B cell (primary cell): ENCODE data around the gene BACH2. TPM values are rescaled to one million over a fixed set of nuclear protein-coding genes. Genes with fewer than 3 reads are reported as not detected.

Source experiments
- ATAC-seq: fragments of 200-7000 bp; cut with Tn5 transposase; one replicate; pipeline ENCODE4 v1.10.0; 2021; ENCODE audit warnings: low read depth, mild to moderate bottlenecking, moderate number of reproducible peaks, moderate library complexity
- CTCF ChIA-PET: fragments of 350-600 bp; sonication (Branson Sonifier 250); formaldehyde crosslinking; loops from one replicate; lab custom pipeline; 2021; ENCODE audit warnings: antibody characterized with exemption, inconsistent platforms; lab: Charles Lee
- POLR2A ChIA-PET: fragments of 350-600 bp; sonication (Branson Sonifier 250); formaldehyde crosslinking; loops from one replicate; lab custom pipeline; 2021; ENCODE audit warnings: antibody characterized with exemption; lab: Charles Lee
- DNase-seq: peaks from one replicate; pipeline ENCODE4 v3.0.0; 2013
- H2AFZ ChIP-seq: 2 replicates; pipeline ENCODE4 v1.6.1; 2012; ENCODE audit warnings: mild to moderate bottlenecking, low read depth, low read length; ENCODE audit not compliant: insufficient read depth, poor library complexity, severe bottlenecking
- H3K27ac ChIP-seq, 2 donors: 1 replicate in 1 of 2; 2 replicates in 1 of 2; pipeline ENCODE4 v1.5.1; 2012 to 2013; ENCODE audit warnings: low read length in 2 of 2, mild to moderate bottlenecking in 2 of 2, moderate library complexity in 1 of 2
- H3K27me3 ChIP-seq, 4 experiments: fragments of 200-600 bp in 1 of 4; sonication (generic) in 1 of 4; replicated peaks in 1 of 4; 1 replicate in 2 of 4; 2 replicates in 2 of 4; pipeline versions ENCODE4 v1.6.1 to v1.7.0; 2013 to 2016; ENCODE audit warnings: low read length in 3 of 4, mild to moderate bottlenecking in 2 of 4, mixed read lengths in 1 of 4, moderate library complexity in 1 of 4; ENCODE audit not compliant: insufficient read depth in 4 of 4, control insufficient read depth in 3 of 4; ENCODE audit errors: control extremely low read depth in 1 of 4
- H3K36me3 ChIP-seq, 2 experiments: replicated peaks in 1 of 2; 1 replicate in 1 of 2; 2 replicates in 1 of 2; pipeline versions ENCODE4 v1.6.1 to v1.7.1; 2013; ENCODE audit warnings: low read length in 1 of 2; ENCODE audit not compliant: insufficient read depth in 2 of 2, control insufficient read depth in 1 of 2; ENCODE audit errors: control extremely low read depth in 1 of 2, extremely low read depth in 1 of 2
- H3K4me1 ChIP-seq, 2 donors: fragments of 200-600 bp in 1 of 2; sonication (generic) in 1 of 2; 1 replicate in 1 of 2; 2 replicates in 1 of 2; pipeline versions ENCODE4 v1.5.1 to v1.6.1; 2013 to 2017; ENCODE audit warnings: low read length in 2 of 2; ENCODE audit not compliant: control insufficient read depth in 2 of 2, insufficient read depth in 2 of 2
- H3K4me2 ChIP-seq: replicated peaks from 2 replicates; pipeline ENCODE3; 2012; ENCODE audit warnings: mild to moderate bottlenecking, low read depth, low read length; ENCODE audit not compliant: poor library complexity, severe bottlenecking
- H3K4me3 ChIP-seq, 5 experiments: fragments of 200-600 bp in 1 of 5; sonication (generic) in 1 of 5; 1 replicate in 3 of 5; 2 replicates in 2 of 5; pipeline versions ENCODE4 v1.5.1 to v1.7.0; 2011 to 2016; ENCODE audit warnings: low read length in 4 of 5, mild to moderate bottlenecking in 4 of 5, low read depth in 2 of 5, control low read depth in 1 of 5, moderate library complexity in 1 of 5; ENCODE audit not compliant: insufficient read depth in 1 of 5; ENCODE audit errors: control extremely low read depth in 1 of 5, extremely low read depth in 1 of 5
- H3K79me2 ChIP-seq: fragments of 200-600 bp; sonication (generic); one replicate; pipeline ENCODE4 v1.6.0; 2016; ENCODE audit warnings: low read length; ENCODE audit not compliant: control insufficient read depth, insufficient read depth
- H3K9ac ChIP-seq: fragments of 200-600 bp; sonication (generic); 2 replicates; pipeline ENCODE4 v1.6.1; 2017; ENCODE audit warnings: mild to moderate bottlenecking, low read length, moderate library complexity
- H3K9me3 ChIP-seq, 3 donors: one replicate each; pipeline versions ENCODE4 v1.6.1 to v1.7.1; 2013; ENCODE audit warnings: low read length in 2 of 3; ENCODE audit not compliant: control insufficient read depth in 2 of 3, insufficient read depth in 1 of 3; ENCODE audit errors: control extremely low read depth in 1 of 3
- H4K20me1 ChIP-seq: 2 replicates; pipeline ENCODE4 v1.6.0; 2012; ENCODE audit warnings: mild to moderate bottlenecking, low read length; ENCODE audit not compliant: insufficient read depth, control insufficient read depth, poor library complexity, severe bottlenecking
- H3K27ac Mint-ChIP-seq: one replicate; pipeline ENCODE4 v1.8.0; 2021; ENCODE audit warnings: mixed read lengths
- H3K27me3 Mint-ChIP-seq: one replicate; pipeline ENCODE4 v1.8.0; 2021; ENCODE audit warnings: mixed read lengths
- H3K4me1 Mint-ChIP-seq: one replicate; pipeline ENCODE4 v1.8.0; 2021; ENCODE audit warnings: mixed read lengths
- H3K4me3 Mint-ChIP-seq: one replicate; pipeline ENCODE4 v1.8.0; 2021; ENCODE audit warnings: mixed read lengths
- H3K9me3 Mint-ChIP-seq: one replicate; pipeline ENCODE4 v1.8.0; 2022; ENCODE audit warnings: mixed read lengths; ENCODE audit not compliant: insufficient read depth
- EZH2 ChIP-seq: IDR thresholded peaks from 2 replicates; pipeline ENCODE4 v1.6.1; 2012; ENCODE audit warnings: borderline replicate concordance, low read depth, mild to moderate bottlenecking, moderate library complexity, low read length; ENCODE audit not compliant: insufficient read depth, poor library complexity, severe bottlenecking
- WGBS: methylation state at CpG from one replicate; pipeline ENCODE4 v1.1.5; 2013; ENCODE audit warnings: missing lambda C conversion rate; ENCODE audit not compliant: insufficient coverage; 5-methylcytosine and 5-hydroxymethylcytosine counted together
- intact Hi-C: fragments of 100-400 bp; cut with micrococcal nuclease; formaldehyde crosslinking; loops from one replicate; pipeline ENCODE4 v1.10.0; 2022
- polyA plus RNA-seq: library from polyadenylated mRNA; depleted of rRNA; stranded (reverse); fragments of >200 nt; gene quantifications from 2 replicates; pipeline ENCODE4 v1.2.3, GENCODE V29; 2012
- total RNA-seq, 2 donors: library from RNA; stranded (reverse); fragments of 120-200 nt in 1 of 2; gene quantifications; 1 replicate in 1 of 2; 2 replicates in 1 of 2; pipeline versions ENCODE4 v1.2.3 to v1.2.4, GENCODE V29; 2013 to 2022
- TF ChIP-seq, protein P1 (sequence below): fragments of 200-600 bp; IDR thresholded peaks from one replicate; pipeline ENCODE4 v1.8.0; 2022; ENCODE audit warnings: antibody characterized with exemption, mild to moderate bottlenecking

The BACH2 gene
- total and polyA plus RNA-seq, 2 donors (not counting 1 experiment from before 2014, with no cell fraction given): 41.1 to 235 TPM

DNA sequence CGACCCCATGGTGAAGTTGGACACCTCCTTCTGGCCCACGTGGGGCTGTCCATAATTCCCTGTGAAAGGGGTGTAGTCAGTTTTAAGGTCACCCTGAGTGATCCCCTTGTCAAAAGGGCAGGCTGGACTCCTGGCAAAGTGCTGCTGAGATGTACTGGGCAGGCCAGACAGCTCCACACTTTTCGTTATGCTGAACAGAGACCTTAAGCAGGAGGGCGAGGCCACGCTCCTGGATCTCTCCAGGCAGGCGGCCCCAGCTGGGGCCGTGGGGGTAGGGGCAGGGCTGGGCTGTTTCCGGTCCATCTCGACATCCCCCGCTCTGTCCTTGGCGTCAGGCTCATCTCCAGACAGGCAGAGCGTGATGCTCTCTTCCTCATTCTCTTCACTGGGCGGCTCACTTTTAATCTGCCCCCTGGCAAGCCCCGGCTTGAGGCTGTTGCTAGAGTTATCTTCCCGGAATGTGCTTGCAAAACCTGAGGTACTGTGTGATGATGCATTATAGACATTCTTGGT is 345.7 kb downstream of the BACH2 start:
- Histone ChIP-seq H3K4me1 (peaks cover 21 to 22% of the 10 kb centered on the region in 2 donors), H3K9me3 (no peaks in the 10 kb centered on the region), H4K20me1 (peaks cover 78% of the 10 kb centered on the region), H3K36me3 (peaks cover 2 to 77% of the 10 kb centered on the region in 2 experiments), H3K4me3 (no peak overlapping the region), H3K9ac (no peak overlapping the region), H3K27ac (no peak overlapping the region), H3K79me2 (peaks cover 46% of the 10 kb centered on the region), H3K4me2 (no peak overlapping the region), H3K27me3 (no peaks in the 10 kb centered on the region), H2AFZ (no peak overlapping the region)
- no peak for DNase-seq
- TF ChIP-seq, protein P1, sequence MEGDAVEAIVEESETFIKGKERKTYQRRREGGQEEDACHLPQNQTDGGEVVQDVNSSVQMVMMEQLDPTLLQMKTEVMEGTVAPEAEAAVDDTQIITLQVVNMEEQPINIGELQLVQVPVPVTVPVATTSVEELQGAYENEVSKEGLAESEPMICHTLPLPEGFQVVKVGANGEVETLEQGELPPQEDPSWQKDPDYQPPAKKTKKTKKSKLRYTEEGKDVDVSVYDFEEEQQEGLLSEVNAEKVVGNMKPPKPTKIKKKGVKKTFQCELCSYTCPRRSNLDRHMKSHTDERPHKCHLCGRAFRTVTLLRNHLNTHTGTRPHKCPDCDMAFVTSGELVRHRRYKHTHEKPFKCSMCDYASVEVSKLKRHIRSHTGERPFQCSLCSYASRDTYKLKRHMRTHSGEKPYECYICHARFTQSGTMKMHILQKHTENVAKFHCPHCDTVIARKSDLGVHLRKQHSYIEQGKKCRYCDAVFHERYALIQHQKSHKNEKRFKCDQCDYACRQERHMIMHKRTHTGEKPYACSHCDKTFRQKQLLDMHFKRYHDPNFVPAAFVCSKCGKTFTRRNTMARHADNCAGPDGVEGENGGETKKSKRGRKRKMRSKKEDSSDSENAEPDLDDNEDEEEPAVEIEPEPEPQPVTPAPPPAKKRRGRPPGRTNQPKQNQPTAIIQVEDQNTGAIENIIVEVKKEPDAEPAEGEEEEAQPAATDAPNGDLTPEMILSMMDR: no peak
- TF ChIP-seq EZH2: no peak
- no peak for ATAC-seq
- intact Hi-C loops: no loop called here
- no peaks in the 10 kb centered on the region for H3K27me3 Mint-ChIP-seq
- CTCF ChIA-PET: interaction anchor here (0.8 kb wide), 1 partner anchor 10 kb away, joined by 3 read pairs; no protein-coding TSS in a partner anchor
- POLR2A ChIA-PET: no interaction called here
- 95% methylated on average over 13 of the region's 15 CpGs for WGBS
- no peak overlapping the region for H3K27ac Mint-ChIP-seq
- H3K9me3 Mint-ChIP-seq: no peaks in the 10 kb centered on the region
- no peak overlapping the region for H3K4me3 Mint-ChIP-seq
- peaks cover 40% of the 10 kb centered on the region for H3K4me1 Mint-ChIP-seq

DNA sequence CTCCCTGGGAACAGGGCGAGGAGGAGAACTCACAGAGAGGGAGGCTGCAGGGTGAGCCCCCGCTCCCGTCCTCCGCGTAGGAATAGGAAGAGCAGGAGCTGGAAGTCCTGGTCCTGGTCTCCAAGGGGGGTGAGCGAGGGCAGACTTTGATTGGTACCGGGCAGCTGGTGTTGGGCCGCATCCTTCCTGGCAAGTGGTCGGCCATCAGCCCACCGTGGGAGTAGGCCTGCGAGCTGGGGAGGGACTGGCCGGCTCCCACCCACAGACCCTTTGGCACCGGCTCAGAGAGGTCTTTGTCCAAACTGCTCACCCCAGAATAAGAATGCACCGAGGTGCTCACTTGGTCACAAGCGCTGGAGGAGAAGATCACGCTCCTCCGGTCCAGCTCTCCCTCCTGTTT is 346.2 kb downstream of the BACH2 start:
- Mint-ChIP-seq H3K4me1 (peaks cover 38% of the 10 kb centered on the region), H3K9me3 (no peaks in the 10 kb centered on the region), H3K27me3 (no peaks in the 10 kb centered on the region), H3K27ac (no peak overlapping the region), H3K4me3 (no peak overlapping the region)
- TF ChIP-seq, protein P1: no peak
- Histone ChIP-seq H2AFZ (no peak overlapping the region), H3K4me2 (no peak overlapping the region), H3K36me3 (peaks cover 3 to 77% of the 10 kb centered on the region in 2 experiments), H3K4me1 (peaks cover 20 to 22% of the 10 kb centered on the region in 2 donors), H3K9ac (no peak overlapping the region), H3K9me3 (no peaks in the 10 kb centered on the region), H3K27ac (no peak overlapping the region), H4K20me1 (peaks cover 78% of the 10 kb centered on the region), H3K27me3 (no peaks in the 10 kb centered on the region), H3K4me3 (no peak overlapping the region), H3K79me2 (peaks cover 46% of the 10 kb centered on the region)
- ChIA-PET POLR2A (no interaction called here), CTCF (interaction anchor here (0.8 kb wide), 1 partner anchor 10 kb away, joined by 3 read pairs; no protein-coding TSS in a partner anchor)
- WGBS: 98% methylated on average over 16 of the region's 17 CpGs
- DNase-seq (no peak), ATAC-seq (no peak)
- intact Hi-C loops: no loop called here
